K562 (cell line): ENCODE measurements around the gene DDIT3. TPM values are rescaled to one million over a fixed set of nuclear protein-coding genes. Genes with fewer than 3 reads are reported as not detected.

Experiments used
- DEAF1 ChIP-seq: fragments of 450-650 bp; formaldehyde crosslinking; IDR thresholded peaks from 2 replicates; pipeline ENCODE4 v1.4.0; 2020; ENCODE audit warnings: mild to moderate bottlenecking, moderate library complexity
- ELF4 ChIP-seq: fragments of 450-650 bp; formaldehyde crosslinking; IDR thresholded peaks from 2 replicates; pipeline ENCODE4 v1.4.0; 2022; ENCODE audit warnings: missing genetic modification characterization
- ERF ChIP-seq: fragments of 450-650 bp; formaldehyde crosslinking; IDR thresholded peaks from 2 replicates; pipeline ENCODE4 v1.4.0; 2020; ENCODE audit warnings: mild to moderate bottlenecking, mixed read lengths
- ETV6 ChIP-seq, 3 experiments: fragments of 150-350 bp in 1 of 3; sonication (generic) in 1 of 3; formaldehyde crosslinking in 1 of 3; IDR thresholded peaks; 2 replicates each; pipeline versions ENCODE4 v1.6.1 to v1.8.0; 2014 to 2022; ENCODE audit warnings: borderline replicate concordance in 2 of 3, low read depth in 2 of 3, antibody characterized with exemption in 1 of 3, low read length in 1 of 3, mild to moderate bottlenecking in 1 of 3, missing genetic modification reagents in 1 of 3
- FOXA1 ChIP-seq: fragments of 450-650 bp; IDR thresholded peaks from 2 replicates; pipeline ENCODE4 v1.6.1; 2016; ENCODE audit warnings: mild to moderate bottlenecking, borderline replicate concordance
- FOXJ2 ChIP-seq: fragments of 200-800 bp; sonication (Bioruptor generic); IDR thresholded peaks from 2 replicates; pipeline ENCODE4 v1.6.1; 2016; ENCODE audit warnings: missing genetic modification characterization, missing compliant biosample characterization
- FOXJ3 ChIP-seq: sonication (generic); formaldehyde crosslinking; IDR thresholded peaks from 2 replicates; pipeline ENCODE4 v1.4.0; 2020; ENCODE audit warnings: mild to moderate bottlenecking, missing genetic modification reagents
- GTF2E2 ChIP-seq: fragments of 200-800 bp; sonication (Bioruptor generic); IDR thresholded peaks from 2 replicates; pipeline ENCODE4 v1.6.1; 2016; ENCODE audit warnings: missing genetic modification characterization, missing compliant biosample characterization
- HINFP ChIP-seq: fragments of 450-650 bp; conservative IDR thresholded peaks from 2 replicates; pipeline ENCODE4 v1.6.1; 2016; ENCODE audit warnings: missing genetic modification characterization, low read depth, mild to moderate bottlenecking, control low read depth, missing compliant biosample characterization
- HNRNPLL ChIP-seq: fragments of 200-400 bp; formaldehyde crosslinking; IDR thresholded peaks from 2 replicates; pipeline ENCODE4 v1.6.1; 2017; ENCODE audit warnings: low read length, low read depth, mild to moderate bottlenecking; ENCODE audit not compliant: poor library complexity, severe bottlenecking
- MCM5 ChIP-seq: fragments of 450-650 bp; IDR thresholded peaks from 2 replicates; pipeline ENCODE4 v1.6.1; 2016; ENCODE audit warnings: low read depth
- MLX ChIP-seq, 2 experiments: fragments of 450-650 bp in 1 of 2; sonication (generic) in 1 of 2; formaldehyde crosslinking; conservative IDR thresholded peaks; 2 replicates each; pipeline versions ENCODE4 v1.4.0 to v1.8.1; 2020 to 2022; ENCODE audit warnings: mild to moderate bottlenecking in 1 of 2, missing genetic modification reagents in 1 of 2
- NBN ChIP-seq: fragments of 450-650 bp; IDR thresholded peaks from 2 replicates; pipeline ENCODE4 v1.6.1; 2016; ENCODE audit warnings: low read depth, mild to moderate bottlenecking
- NFXL1 ChIP-seq: fragments of 450-650 bp; formaldehyde crosslinking; IDR thresholded peaks from 2 replicates; pipeline ENCODE4 v1.4.0; 2021; ENCODE audit warnings: mild to moderate bottlenecking
- PHF20 ChIP-seq: fragments of 450-650 bp; IDR thresholded peaks from 2 replicates; pipeline ENCODE4 v1.6.1; 2018; ENCODE audit not compliant: partially characterized antibody
- RBM14 ChIP-seq: fragments of 200-400 bp; formaldehyde crosslinking; IDR thresholded peaks from 2 replicates; pipeline ENCODE4 v1.6.1; 2018; ENCODE audit warnings: low read depth, mild to moderate bottlenecking, low read length, moderate library complexity, borderline replicate concordance; ENCODE audit not compliant: insufficient read depth
- STAT5A ChIP-seq: IDR thresholded peaks from 2 replicates; pipeline ENCODE4 v1.6.1; 2012; ENCODE audit warnings: low read length, inconsistent platforms, borderline replicate concordance
- TEAD4 ChIP-seq, 2 experiments: sonication (generic) in 1 of 2; formaldehyde crosslinking in 1 of 2; IDR thresholded peaks; 2 replicates each; pipeline versions ENCODE4 v1.6.1 to v1.8.0; 2012 to 2022; ENCODE audit warnings: borderline replicate concordance in 1 of 2, inconsistent platforms in 1 of 2, low read length in 1 of 2, mild to moderate bottlenecking in 1 of 2, missing genetic modification reagents in 1 of 2
- TFE3 ChIP-seq: fragments of 450-650 bp; formaldehyde crosslinking; IDR thresholded peaks from 2 replicates; pipeline ENCODE4 v1.4.0; 2020; ENCODE audit warnings: mild to moderate bottlenecking, mixed read lengths
- ZNF324 ChIP-seq: fragments of 250-450 bp; sonication (Bioruptor Pico); IDR thresholded peaks from 2 replicates; pipeline ENCODE4 v1.4.0; 2020; ENCODE audit warnings: mild to moderate bottlenecking
- ZNF589 ChIP-seq: fragments of 200-800 bp; sonication (Bioruptor generic); IDR thresholded peaks from 2 replicates; pipeline ENCODE4 v1.6.1; 2016; ENCODE audit warnings: low read depth, missing genetic modification characterization, missing compliant biosample characterization
- polyA plus RNA-seq, 8 experiments: library from polyadenylated mRNA; depleted of rRNA in 4 of 8; stranded (reverse) in 5 of 8; unstranded in 3 of 8; fragments of >200 nt; fragmentation: Nextera tagmentation in 2 of 8; fragmentation: Illumina TruSeq in 1 of 8; extraction: Ambion mirVana in 2 of 8; extraction: Trizol in 1 of 8; gene quantifications; 2 replicates each; pipeline versions ENCODE4 v1.2.1 to v1.2.3, GENCODE V29; 2011 to 2014; ENCODE audit warnings: inconsistent platforms in 1 of 8, missing spikeins in 1 of 8
- total RNA-seq, 7 experiments: library from RNA; depleted of rRNA in 6 of 7; stranded (reverse); fragments of >200 nt in 6 of 7; fragmentation: Illumina TruSeq in 2 of 7; extraction: Trizol in 2 of 7; gene quantifications; 2 replicates each; pipeline versions ENCODE4 v1.2.1 to v1.2.3, GENCODE V29; 2011 to 2021; ENCODE audit warnings: low replicate concordance in 1 of 7

DDIT3 gene
- total and polyA plus RNA-seq, 9 of the 15 experiments (the other 6 are each of a cell fraction or from before 2014, with no cell fraction given), result 59.1 to 272 (median 89.9) TPM

GRCh38 chr12:57487597-57488401, 32.5 kb downstream of the DDIT3 start, which contains the start of gene MARS1 (continued):
- no peak for TF ChIP-seq TEAD4 (IDR thresholded peaks at IDR 0.05; ENCODE audit: low read length)
- TF ChIP-seq TEAD4 (CRISPR knock-in tag; IDR thresholded peaks at IDR 0.05; ENCODE audit: borderline replicate concordance), result no peak
- peak; percentile 69; the same call in 1 of the 2 replicates for TF ChIP-seq FOXJ2 (tag)
- 0 out of 2 replicates have a peak, but pooled peaks have one; percentile 37 for TF ChIP-seq RBM14
- no peak for TF ChIP-seq MCM5
- no peak for TF ChIP-seq NFXL1 (CRISPR knock-in tag)
- no peak for TF ChIP-seq ELF4
- no peak for TF ChIP-seq ERF
- TF ChIP-seq STAT5A, result peak; percentile 9; the same call in 1 of the 2 replicates
- TF ChIP-seq MLX (CRISPR knock-in tag; conservative IDR thresholded peaks at IDR 0.05), result no peak
- TF ChIP-seq HNRNPLL, result peak; percentile 28
- 0 out of 2 replicates have a peak, but pooled peaks have one; percentile 15 for TF ChIP-seq NBN
- no peak for TF ChIP-seq TFE3 (CRISPR knock-in tag)
- TF ChIP-seq HINFP (tag), result no peak
- TF ChIP-seq FOXJ3 (CRISPR knock-in tag), result no peak
- no peak for TF ChIP-seq ETV6 (IDR thresholded peaks at IDR 0.05; ENCODE audit: borderline replicate concordance in 1 of 2, low read depth in 2 of 2, low read length in 1 of 2)
- TF ChIP-seq ETV6 (CRISPR knock-in tag; IDR thresholded peaks at IDR 0.05; ENCODE audit: borderline replicate concordance), result peak; percentile 70; the same call in 1 of the 2 replicates
- TF ChIP-seq GTF2E2 (tag), result no peak
- no peak for TF ChIP-seq FOXA1
- TF ChIP-seq PHF20, result no peak
- peak; percentile 40; the same call in 1 of the 2 replicates for TF ChIP-seq ZNF589 (CRISPR knock-in tag)
- TF ChIP-seq ZNF324 (CRISPR knock-in tag), result no peak
- no peak for TF ChIP-seq DEAF1
